Neuronal stem cell (in vitro differentiated cells): ENCODE measurements around the gene ABR.
"Not testable (repeated sequence)": the region's sequence is repeated elsewhere in the genome, so short reads cannot be mapped to it uniquely, and the experiment has no call there.

Experiments used
- DNase-seq: peaks from one replicate; pipeline ENCODE4 v3.0.0-alpha.2; 2013; ENCODE audit warnings: low spot score
- H2AFZ ChIP-seq: one replicate; pipeline ENCODE4 v1.6.1; 2013; ENCODE audit warnings: mild to moderate bottlenecking, low read length, inconsistent platforms
- H2AK5ac ChIP-seq: 2 replicates; pipeline ENCODE4 v1.6.1; 2013; ENCODE audit warnings: low read depth, mild to moderate bottlenecking, inconsistent platforms, low read length, moderate library complexity, mixed read lengths
- H2BK120ac ChIP-seq: 2 replicates; pipeline ENCODE4 v1.6.1; 2013; ENCODE audit warnings: low read depth, mild to moderate bottlenecking, inconsistent platforms, low read length, moderate library complexity, mixed read lengths
- H2BK12ac ChIP-seq: one replicate; pipeline ENCODE4 v1.6.1; 2013; ENCODE audit warnings: low read length, inconsistent platforms
- H2BK15ac ChIP-seq: 2 replicates; pipeline ENCODE4 v1.6.1; 2013; ENCODE audit warnings: mild to moderate bottlenecking, low read length, inconsistent platforms, mixed read lengths
- H2BK5ac ChIP-seq: one replicate; pipeline ENCODE4 v1.6.1; 2013; ENCODE audit warnings: inconsistent platforms, mild to moderate bottlenecking, low read length, moderate library complexity
- H3K14ac ChIP-seq: one replicate; pipeline ENCODE4 v1.6.1; 2013; ENCODE audit warnings: low read length, inconsistent platforms
- H3K18ac ChIP-seq: 2 replicates; pipeline ENCODE4 v1.6.1; 2013; ENCODE audit warnings: low read length, inconsistent platforms
- H3K23ac ChIP-seq: 2 replicates; pipeline ENCODE4 v1.6.1; 2013; ENCODE audit warnings: low read depth, mild to moderate bottlenecking, mixed read lengths, low read length, inconsistent platforms; ENCODE audit not compliant: poor library complexity
- H3K27ac ChIP-seq: replicated peaks from 3 replicates; pipeline ENCODE4 v1.5.1; 2013; ENCODE audit warnings: low read length, inconsistent platforms
- H3K27me3 ChIP-seq, 3 experiments: 2 replicates each; pipeline ENCODE4 v1.6.1; 2013; ENCODE audit warnings: low read length in 3 of 3, mild to moderate bottlenecking in 2 of 3, inconsistent platforms in 1 of 3, low read depth in 1 of 3, mixed read lengths in 1 of 3, moderate library complexity in 1 of 3; ENCODE audit not compliant: control insufficient read depth in 3 of 3, insufficient read depth in 3 of 3
- H3K36me3 ChIP-seq, 2 donors: replicated peaks in 1 of 2; 2 replicates each; pipeline ENCODE4 v1.6.1; 2013; ENCODE audit warnings: low read length in 2 of 2; ENCODE audit not compliant: control insufficient read depth in 2 of 2, insufficient read depth in 2 of 2
- H3K4ac ChIP-seq: 2 replicates; pipeline ENCODE4 v1.6.1; 2013; ENCODE audit warnings: inconsistent platforms, mild to moderate bottlenecking, low read length, moderate library complexity
- H3K4me1 ChIP-seq, 2 donors: 1 replicate in 1 of 2; 2 replicates in 1 of 2; pipeline ENCODE4 v1.6.1; 2013; ENCODE audit warnings: low read length in 2 of 2, low read depth in 1 of 2; ENCODE audit not compliant: control insufficient read depth in 2 of 2, insufficient read depth in 1 of 2
- H3K4me2 ChIP-seq: one replicate; pipeline ENCODE4 v1.6.1; 2013; ENCODE audit warnings: mild to moderate bottlenecking, low read length, inconsistent platforms; ENCODE audit not compliant: insufficient read depth, poor library complexity, severe bottlenecking
- H3K4me3 ChIP-seq, 2 donors: 2 replicates each; pipeline ENCODE4 v1.5.1; 2013; ENCODE audit warnings: low read length in 2 of 2, mild to moderate bottlenecking in 2 of 2, inconsistent platforms in 1 of 2, moderate library complexity in 1 of 2
- H3K79me1 ChIP-seq: one replicate; pipeline ENCODE4 v1.6.1; 2013; ENCODE audit warnings: low read depth, mild to moderate bottlenecking, inconsistent platforms, low read length, moderate library complexity
- H3K9ac ChIP-seq: one replicate; pipeline ENCODE4 v1.6.1; 2013; ENCODE audit warnings: mild to moderate bottlenecking, low read depth, low read length, inconsistent platforms; ENCODE audit not compliant: poor library complexity
- H3K9me3 ChIP-seq, 2 donors: replicated peaks in 1 of 2; 2 replicates each; pipeline versions ENCODE3 to v1.6.1; 2013; ENCODE audit warnings: low read length in 2 of 2, mild to moderate bottlenecking in 2 of 2, inconsistent platforms in 1 of 2, low read depth in 1 of 2, mixed read lengths in 1 of 2, moderate library complexity in 1 of 2; ENCODE audit not compliant: control insufficient read depth in 2 of 2, insufficient read depth in 1 of 2
- H4K8ac ChIP-seq: one replicate; pipeline ENCODE4 v1.6.1; 2013; ENCODE audit warnings: low read depth, mild to moderate bottlenecking, inconsistent platforms, low read length, moderate library complexity
- H4K91ac ChIP-seq: one replicate; pipeline ENCODE4 v1.6.1; 2013; ENCODE audit warnings: low read length, low read depth, mild to moderate bottlenecking, inconsistent platforms; ENCODE audit not compliant: poor library complexity
- WGBS, 2 donors: extraction: QIAGEN DNeasy Blood & Tissue Kit; methylation state at CpG; one replicate each; pipeline ENCODE4 v1.1.7; 2013; ENCODE audit warnings: missing lambda C conversion rate in 2 of 2, mixed read lengths in 1 of 2; ENCODE audit not compliant: insufficient read length in 2 of 2, insufficient replicate concordance in 1 of 2; ENCODE audit errors: extremely low coverage in 2 of 2; 5-methylcytosine and 5-hydroxymethylcytosine counted together

The ABR gene

DNA sequence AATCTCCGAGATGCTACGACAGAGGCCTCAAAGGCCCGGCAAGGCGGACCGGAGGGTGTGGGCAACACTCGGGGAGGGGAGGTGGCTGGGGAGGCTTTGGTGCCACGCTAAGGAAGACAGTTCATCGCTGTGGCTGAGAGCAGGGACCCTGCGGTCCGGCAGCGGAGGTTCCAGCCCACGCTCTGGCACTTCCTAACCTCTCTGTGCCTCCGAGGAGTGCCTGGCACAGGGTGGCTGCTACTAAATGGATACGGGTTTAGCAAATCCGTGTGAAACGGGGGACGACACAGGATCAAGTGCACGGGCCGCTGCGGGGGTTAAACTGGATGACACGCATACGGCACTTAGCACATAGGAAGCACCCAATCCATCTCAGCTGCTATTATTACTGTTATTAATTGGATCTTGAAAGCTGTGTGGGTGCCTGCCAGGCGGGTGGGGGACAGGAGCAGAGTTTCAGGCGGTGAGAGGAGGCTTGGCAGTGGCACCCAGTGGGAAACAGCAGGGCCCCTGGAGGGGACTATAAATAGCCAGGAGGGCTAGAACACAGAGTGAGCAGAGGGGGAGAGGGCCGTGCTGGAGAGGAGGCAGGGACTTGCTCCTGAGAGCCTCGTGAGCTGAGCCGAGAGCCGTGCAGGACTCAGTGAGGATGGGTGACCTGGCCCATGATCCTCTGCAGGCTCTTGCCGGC, 45.0 kb downstream of the ABR start:
- no peak overlapping the region for H3K4me2 ChIP-seq
- H4K8ac ChIP-seq, result no peak overlapping the region
- no peak overlapping the region for H3K18ac ChIP-seq
- peaks cover 0 to 4% of the 10 kb centered on the region in 2 donors for H3K9me3 ChIP-seq
- H2BK120ac ChIP-seq, result no peak overlapping the region
- H2BK5ac ChIP-seq, result no peak overlapping the region
- H3K4me3 ChIP-seq, result no peak overlapping the region
- no peak for DNase-seq
- H4K91ac ChIP-seq, result no peak overlapping the region
- H2AFZ ChIP-seq, result no peak overlapping the region
- no peak overlapping the region for H2AK5ac ChIP-seq
- no peak overlapping the region for H3K27ac ChIP-seq
- peaks cover 1% of the 10 kb centered on the region for H3K79me1 ChIP-seq
- H3K9ac ChIP-seq, result no peak overlapping the region
- no peak overlapping the region for H3K23ac ChIP-seq
- H2BK12ac ChIP-seq, result no peak overlapping the region
- no peaks in the 10 kb centered on the region for H3K36me3 ChIP-seq
- H3K4ac ChIP-seq, result no peak overlapping the region
- WGBS, 2 donors, result no CpG with 5 or more reads among the region's 29 CpGs
- H3K14ac ChIP-seq, result no peak overlapping the region
- no peaks in the 10 kb centered on the region for H3K27me3 ChIP-seq
- no peak overlapping the region for H2BK15ac ChIP-seq
- peaks cover 0 to 1% of the 10 kb centered on the region in 2 donors for H3K4me1 ChIP-seq

DNA sequence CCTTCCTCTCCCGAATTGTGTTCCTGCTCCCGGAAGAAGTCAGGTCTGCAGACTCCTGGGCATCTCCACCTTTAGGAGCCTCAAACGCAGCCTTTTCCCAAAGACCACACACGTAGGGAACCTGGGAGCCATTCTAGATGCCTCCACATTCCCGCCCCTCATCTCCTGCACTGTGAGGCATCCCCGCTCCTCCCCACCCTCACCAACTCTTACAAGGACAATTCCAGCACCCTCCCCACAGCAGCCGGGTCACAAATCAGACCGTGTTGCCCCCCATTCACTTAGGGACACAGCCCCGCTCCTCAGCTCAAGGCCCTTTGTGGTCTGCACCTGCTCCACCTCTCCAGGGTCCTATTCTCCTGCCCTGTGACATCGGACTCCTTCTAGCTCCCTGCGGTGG, 49.6 kb downstream of the ABR start:
- DNase-seq, result no peak
- Histone ChIP-seq H3K36me3 (peaks cover 0 to 3% of the 10 kb centered on the region in 2 donors), H3K4me1 (peaks cover 0 to 7% of the 10 kb centered on the region in 2 donors), H3K9ac (no peak overlapping the region), H3K79me1 (peaks cover 4% of the 10 kb centered on the region), H3K4ac (no peak overlapping the region), H3K27ac (no peak overlapping the region), H3K9me3 (peaks cover 0 to 3% of the 10 kb centered on the region in 2 donors), H4K8ac (no peak overlapping the region), H2BK120ac (no peak overlapping the region), H3K4me2 (no peak overlapping the region), H2BK12ac (no peak overlapping the region), H3K18ac (no peak overlapping the region), H3K27me3 (no peaks in the 10 kb centered on the region), H3K23ac (no peak overlapping the region), H3K4me3 (no peak overlapping the region), H3K14ac (no peak overlapping the region), H2BK15ac (no peak overlapping the region), H2BK5ac (no peak overlapping the region), H2AFZ (no peak overlapping the region), H2AK5ac (no peak overlapping the region), H4K91ac (no peak overlapping the region)
- WGBS, 2 donors, result no CpG with 5 or more reads among the region's 11 CpGs

DNA sequence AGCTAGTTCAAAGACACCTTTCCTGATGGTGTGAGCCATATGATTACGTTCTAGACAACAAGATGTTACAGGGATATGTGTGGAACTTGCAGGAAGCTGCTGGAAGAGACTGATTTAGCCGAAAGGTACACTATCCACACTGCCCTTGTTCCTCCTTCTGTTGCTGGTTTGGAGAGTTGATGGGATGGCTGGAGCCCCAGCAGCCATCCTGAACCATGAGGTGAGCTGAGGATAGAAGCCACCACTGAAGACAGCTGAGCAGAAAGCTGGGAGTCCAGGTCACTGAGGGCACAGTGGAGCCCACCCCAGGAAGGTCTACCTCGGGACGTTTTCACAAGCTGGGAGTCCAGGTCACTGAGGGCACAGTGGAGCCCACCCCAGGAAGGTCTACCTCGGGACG, 51.3 kb downstream of the ABR start:
- not testable (repeated sequence) for H3K9me3 ChIP-seq, H4K8ac ChIP-seq, H3K4me3 ChIP-seq, H3K79me1 ChIP-seq, H3K27ac ChIP-seq, H3K27me3 ChIP-seq, H3K14ac ChIP-seq, H2BK12ac ChIP-seq, H2AK5ac ChIP-seq, H3K4ac ChIP-seq, H3K4me2 ChIP-seq, H3K23ac ChIP-seq, H2BK15ac ChIP-seq, H4K91ac ChIP-seq, H2BK5ac ChIP-seq, H3K9ac ChIP-seq, DNase-seq, H2AFZ ChIP-seq, H2BK120ac ChIP-seq, H3K36me3 ChIP-seq, H3K18ac ChIP-seq
- peaks cover 1 to 24% of the 10 kb centered on the region in 2 donors for H3K4me1 ChIP-seq
- no CpG with 5 or more reads among the region's 6 CpGs for WGBS, 2 donors

DNA sequence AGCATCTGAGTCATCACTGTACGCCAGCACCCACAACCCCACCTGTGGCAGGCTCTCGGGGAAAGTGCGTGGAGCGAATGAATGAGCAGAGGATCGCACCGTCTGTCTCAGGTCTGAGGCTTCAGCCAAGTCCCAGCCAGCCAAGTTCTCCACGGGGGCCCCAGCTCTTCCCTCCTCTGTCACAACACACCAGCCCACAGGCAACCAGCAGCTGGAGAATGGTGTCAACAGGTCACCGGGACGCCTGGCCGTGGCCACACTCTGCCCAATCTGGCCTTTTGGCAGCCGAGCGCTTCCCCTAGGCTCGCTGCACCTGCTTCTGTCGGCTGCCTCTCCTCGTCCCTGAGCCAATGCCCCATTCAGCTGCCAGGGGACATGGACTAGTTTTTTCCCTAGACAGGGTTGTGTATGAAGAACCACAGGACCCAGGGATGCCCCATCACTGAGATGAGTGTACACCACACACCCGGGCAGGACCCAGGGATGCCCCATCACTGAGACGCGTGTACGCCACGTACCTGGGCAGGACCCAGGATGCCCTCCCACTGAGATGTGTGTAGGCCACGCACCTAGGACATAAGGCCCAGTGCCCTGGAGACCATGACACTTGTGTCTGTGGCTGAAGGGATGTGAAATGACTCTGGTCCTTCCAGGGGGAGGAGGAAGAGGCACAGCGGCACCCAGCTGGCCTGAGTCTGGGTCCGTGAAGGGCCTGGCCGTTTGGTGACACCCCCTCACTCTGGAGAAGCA, 52.8 kb downstream of the ABR start:
- Histone ChIP-seq H2AK5ac (no peak overlapping the region), H3K27me3 (no peaks in the 10 kb centered on the region), H3K36me3 (peaks cover 3 to 4% of the 10 kb centered on the region in 2 donors), H3K14ac (no peak overlapping the region), H2BK120ac (peak overlapping the region; percentile 31), H3K27ac (no peak overlapping the region), H3K4me3 (no peak overlapping the region), H2BK15ac (no peak overlapping the region), H3K23ac (peak overlapping the region; percentile 91), H4K8ac (no peak overlapping the region), H3K18ac (peak overlapping the region; percentile 57), H3K4me2 (no peak overlapping the region), H4K91ac (no peak overlapping the region), H2BK5ac (no peak overlapping the region), H3K4ac (no peak overlapping the region), H3K79me1 (peaks cover 4% of the 10 kb centered on the region), H2AFZ (no peak overlapping the region), H2BK12ac (peak overlapping the region; percentile 73), H3K9ac (no peak overlapping the region), H3K4me1 (peaks cover 6 to 29% of the 10 kb centered on the region in 2 donors), H3K9me3 (peaks cover 0 to 3% of the 10 kb centered on the region in 2 donors)
- WGBS, 2 donors, result no CpG with 5 or more reads among the region's 24 CpGs
- no peak for DNase-seq
